Measurements from ENCODE around the gene ARHGAP5.
A peak's percentile ranks its signal among the peaks of the same experiment; 100 is the strongest.

Gene ARHGAP5

DNA sequence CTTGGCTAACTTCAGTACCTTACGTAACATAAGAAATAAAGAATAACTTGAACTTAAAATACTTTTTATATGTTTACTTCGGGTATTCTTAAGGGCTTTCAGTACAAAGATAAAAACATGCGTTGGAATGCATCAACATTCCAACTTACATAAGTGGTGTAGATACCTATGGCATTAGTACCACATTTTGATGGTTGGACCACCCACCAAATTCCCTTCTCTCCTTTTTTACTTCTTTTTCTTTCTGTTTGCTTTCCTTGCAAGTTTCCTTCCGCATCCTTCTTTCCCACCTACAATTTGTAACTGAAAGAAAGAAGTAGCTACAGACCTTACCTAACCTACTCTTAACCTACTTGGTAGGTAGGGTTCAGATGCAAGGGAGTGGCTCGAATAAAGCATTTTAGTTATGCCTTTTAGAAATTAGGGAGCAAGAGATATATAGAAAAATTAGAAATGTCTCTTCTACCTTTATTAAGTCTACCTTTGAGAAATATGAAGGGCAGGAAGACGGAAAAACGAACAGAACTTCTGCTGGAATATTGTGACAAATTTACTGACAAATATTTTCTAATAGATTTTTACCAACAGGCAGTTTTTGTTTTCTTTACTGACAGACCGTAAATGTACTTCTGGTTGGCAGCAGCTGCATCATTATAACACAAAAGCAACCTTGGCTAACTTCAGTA is 2.1 kb upstream of the ARHGAP5 start:
- no peak for DNase-seq (ENCODE audit: low read depth in 2 of 2, low spot score in 1 of 2)

DNA sequence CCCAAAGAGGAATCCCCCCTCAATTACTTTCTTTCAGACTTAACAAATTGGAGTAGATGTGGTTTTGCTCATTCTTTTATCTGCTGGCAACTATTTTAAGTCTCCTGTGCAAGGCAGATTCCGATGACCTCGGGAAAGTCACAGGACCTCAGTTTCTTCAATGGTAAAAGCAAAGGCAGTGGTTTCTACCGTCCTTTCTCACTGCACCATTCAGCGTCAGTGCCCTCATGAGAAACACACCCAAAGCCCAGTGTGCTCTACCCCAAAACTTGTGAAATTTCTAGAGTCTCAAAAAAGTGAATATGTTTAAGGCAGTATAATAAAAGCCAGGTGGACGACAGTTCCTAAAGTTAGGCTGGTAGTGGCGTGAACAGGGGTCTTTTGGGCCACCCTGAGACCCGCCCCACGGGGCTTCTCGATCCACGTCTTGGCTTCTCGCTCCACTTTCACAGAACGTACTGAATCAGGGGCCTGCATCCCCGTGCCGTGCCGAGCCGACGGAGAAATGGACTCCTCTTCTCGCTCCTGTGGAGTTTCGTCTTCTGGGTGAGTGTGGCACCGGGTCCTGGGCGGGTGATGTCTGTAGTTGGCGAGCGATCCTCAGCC is 1.3 kb upstream of the ARHGAP5 start:
- DNase-seq (ENCODE audit: low read depth in 2 of 2, low spot score in 1 of 2): no peak

GRCh38 chr14:32076278-32077080 is 625 bp upstream of the ARHGAP5 start:
- DNase-seq (ENCODE audit: low read depth in 2 of 2, low spot score in 1 of 2): peak; percentile 44 to 53

DNA sequence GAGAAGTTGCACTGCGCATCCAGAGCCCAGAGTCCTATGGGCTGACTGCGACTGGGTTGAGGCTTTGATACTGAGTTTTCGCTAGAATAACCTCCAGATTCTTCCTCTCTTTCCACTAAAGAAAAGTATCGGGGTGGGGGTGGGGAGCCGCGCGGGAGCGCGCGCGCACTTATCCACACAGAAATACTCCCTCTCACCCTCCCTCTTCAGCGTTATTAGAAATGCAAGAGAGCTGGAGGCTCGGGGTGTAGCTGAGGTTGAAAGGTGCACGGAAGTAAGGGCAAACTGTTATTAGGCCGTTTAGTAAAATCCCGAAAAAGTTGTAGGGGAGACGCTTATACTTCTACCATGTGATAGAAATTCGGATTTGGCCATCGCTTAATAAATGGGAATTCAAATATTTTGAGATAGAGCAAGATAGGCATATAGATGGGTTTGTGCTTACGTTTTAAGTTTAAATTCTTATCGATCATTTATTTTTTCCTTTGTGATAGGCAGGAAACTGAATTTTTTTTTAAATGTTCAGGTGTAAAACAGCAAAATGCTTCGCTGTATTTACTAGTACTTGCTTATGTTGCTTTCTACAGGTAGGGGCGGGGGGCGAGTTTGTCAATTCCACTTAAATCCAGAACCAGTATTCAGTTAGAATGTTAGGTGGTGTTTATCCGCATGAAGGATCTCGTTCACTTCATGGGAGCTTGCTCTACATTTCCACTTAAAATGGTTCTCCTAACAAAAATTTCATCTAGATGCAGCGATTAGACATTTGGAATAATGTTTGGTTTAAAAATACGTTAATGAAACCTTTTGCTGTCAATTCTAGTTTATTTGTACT is 1.1 kb downstream of the ARHGAP5 start:
- DNase-seq (ENCODE audit: low read depth in 2 of 2, low spot score in 1 of 2): no peak

DNA sequence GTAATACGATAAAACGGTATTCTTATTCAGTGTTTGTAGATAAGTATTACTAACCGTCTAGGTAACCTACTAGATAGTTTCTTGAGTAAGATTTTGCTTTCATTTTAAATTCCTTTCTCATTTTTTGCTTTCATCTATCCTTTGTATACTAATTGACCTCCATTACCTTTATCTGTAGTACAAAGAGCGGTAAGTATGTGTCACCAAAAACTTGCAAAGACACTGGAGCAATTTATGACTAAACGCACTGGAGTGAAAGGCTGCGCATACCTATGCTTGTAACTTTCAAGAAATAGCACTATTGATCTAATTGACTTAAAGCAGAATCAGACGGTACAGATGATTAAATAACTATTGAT is 1.7 kb downstream of the ARHGAP5 start:
- DNase-seq (ENCODE audit: low read depth in 2 of 2, low spot score in 1 of 2): no peak

DNA sequence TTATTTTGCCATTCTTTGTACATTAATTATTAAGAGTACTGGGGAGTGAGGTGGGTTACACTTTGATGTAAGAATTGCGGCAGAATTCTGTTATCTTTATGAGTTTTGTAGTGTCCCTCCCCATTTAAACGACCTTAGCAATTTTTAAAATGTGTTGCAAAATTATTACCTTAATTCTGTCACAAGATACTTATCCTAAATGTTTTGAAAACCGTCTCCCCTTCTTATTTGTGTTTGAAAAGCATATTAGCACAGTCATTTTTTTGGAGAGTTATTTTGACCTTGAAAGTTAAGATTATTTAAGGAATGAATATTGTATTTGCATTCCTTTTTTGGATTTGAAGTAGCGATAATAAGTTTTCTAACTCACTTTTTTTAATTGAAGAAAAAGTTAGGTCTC is 2.2 kb downstream of the ARHGAP5 start:
- no peak for DNase-seq (ENCODE audit: low read depth in 2 of 2, low spot score in 1 of 2)

DNA sequence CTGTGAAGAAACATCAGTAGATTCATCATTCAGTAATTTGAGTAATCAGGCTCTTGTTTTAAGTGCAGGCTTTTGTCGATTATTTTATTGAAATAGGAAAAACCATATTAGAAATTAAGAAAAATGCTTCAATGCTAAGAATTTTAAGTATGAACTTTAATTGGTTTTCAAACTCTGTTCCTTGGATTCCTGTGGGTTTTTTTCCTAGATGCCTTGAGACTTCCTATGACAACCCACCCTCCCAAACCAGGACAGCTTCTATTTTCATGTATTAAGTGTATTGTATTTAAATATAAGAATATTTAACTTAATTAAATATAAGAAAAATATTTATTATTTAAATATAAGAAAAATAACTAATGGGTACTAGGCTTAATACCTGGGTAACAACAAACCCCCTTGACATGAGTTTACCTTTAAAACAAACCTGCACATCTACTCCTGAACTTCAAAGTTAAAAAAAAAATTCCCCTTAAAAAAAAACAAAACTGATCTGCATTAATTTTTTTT is 3.0 kb downstream of the ARHGAP5 start:
- DNase-seq (ENCODE audit: low read depth in 2 of 2, low spot score in 1 of 2): no peak

DNA sequence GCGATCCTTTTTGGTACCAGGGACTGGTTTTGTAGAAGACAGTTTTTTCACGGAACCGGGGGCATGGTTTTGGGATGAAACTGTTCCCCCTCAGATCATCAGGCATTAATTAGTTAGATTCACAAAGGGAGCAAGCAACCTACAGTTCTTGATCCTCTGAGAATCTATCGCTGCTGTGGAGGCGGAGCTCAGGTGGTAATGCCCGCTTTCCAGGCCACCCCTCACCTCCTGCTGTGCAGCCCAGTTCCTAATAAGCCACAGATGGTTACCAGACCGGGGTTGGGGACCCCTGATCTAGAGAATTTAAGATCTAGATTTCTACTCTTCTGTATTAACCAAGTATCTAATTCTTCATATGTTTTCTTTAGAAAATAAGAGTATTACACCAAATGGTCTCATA is 4.8 kb downstream of the ARHGAP5 start:
- no peak for DNase-seq (ENCODE audit: low read depth in 2 of 2, low spot score in 1 of 2)

DNA sequence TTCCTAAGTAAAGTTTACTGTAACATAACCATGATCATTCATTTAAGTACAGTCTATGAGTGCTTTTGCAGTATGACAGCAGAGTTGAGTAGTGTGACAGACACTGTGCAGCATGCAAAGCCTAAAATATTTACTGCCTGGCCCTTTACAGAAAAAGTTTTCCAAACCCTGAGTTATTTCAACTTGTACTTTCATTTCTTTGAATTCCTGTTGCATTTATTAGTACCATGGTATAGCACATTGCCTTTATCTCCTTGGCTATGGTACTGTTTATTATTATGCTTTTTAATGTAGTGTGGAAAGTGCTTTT is 6.2 kb downstream of the ARHGAP5 start:
- no peak for DNase-seq (ENCODE audit: low read depth in 2 of 2, low spot score in 1 of 2)

- no peak for DNase-seq (ENCODE audit: low read depth in 2 of 2, low spot score in 1 of 2)
Observed at GRCh38 chr14:32083789-32084188, 6.7 kb downstream of the ARHGAP5 start.

DNA sequence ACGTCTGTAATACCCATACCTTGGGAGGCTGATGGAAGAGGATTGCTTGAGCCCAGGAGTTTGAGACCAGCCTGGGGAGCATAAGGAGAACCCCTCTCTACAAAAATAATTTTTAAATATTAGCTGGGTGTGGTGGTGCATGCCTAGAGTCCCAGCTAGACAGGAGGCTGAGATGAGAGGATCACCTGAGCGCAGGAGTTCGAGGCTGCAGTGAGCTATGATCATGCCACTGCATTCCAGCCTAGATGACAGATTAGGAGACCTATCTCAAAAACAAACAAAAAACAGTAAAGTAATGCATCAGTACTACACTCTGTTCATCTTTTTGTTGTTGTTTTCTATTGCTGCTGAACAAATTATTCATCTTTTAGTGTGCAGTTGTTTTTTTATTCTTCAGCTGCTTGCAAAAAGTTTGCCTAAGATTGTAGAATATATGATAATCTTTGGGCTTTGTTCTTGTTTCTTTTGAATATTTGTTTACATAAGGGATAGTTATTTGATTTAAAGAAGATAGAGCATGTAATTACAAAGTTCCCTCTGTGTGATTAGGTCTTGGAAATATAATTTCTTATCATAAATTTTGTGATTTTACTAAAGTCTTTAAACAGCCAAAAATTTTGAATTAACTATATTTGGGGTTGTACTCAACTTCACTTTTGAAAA is 8.2 kb downstream of the ARHGAP5 start:
- DNase-seq (ENCODE audit: low read depth in 2 of 2, low spot score in 1 of 2): no peak

DNA sequence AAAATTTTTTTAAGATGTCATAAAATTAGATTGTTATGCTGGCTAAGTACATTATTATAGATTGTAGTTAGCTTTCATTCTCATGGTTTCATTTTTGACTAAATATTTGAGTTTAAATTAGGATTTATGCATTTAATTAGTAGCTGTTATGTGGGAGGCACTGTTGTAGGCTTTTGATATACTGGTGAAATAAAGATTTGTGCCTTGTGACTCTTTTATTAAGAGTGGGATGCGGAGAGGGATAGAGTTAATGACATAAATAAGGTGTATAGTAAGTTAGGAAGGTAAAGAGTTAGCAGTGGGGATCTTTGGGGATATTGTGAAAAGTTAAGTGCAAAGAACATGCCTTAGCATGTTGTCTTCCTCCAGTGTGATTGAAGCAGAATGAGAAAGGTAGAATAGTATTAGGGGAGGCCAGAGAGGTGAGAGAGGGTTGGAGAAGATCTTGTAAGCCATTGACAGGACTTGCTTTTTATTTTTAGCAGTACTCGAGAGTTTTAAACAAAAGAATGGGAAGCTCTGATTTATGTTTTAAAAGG is 8.8 kb downstream of the ARHGAP5 start:
- no peak for DNase-seq (ENCODE audit: low read depth in 2 of 2, low spot score in 1 of 2)

GRCh38 chr14:32087173-32087861 is 10.2 kb downstream of the ARHGAP5 start:
- no peak for DNase-seq (ENCODE audit: low read depth in 2 of 2, low spot score in 1 of 2)

DNA sequence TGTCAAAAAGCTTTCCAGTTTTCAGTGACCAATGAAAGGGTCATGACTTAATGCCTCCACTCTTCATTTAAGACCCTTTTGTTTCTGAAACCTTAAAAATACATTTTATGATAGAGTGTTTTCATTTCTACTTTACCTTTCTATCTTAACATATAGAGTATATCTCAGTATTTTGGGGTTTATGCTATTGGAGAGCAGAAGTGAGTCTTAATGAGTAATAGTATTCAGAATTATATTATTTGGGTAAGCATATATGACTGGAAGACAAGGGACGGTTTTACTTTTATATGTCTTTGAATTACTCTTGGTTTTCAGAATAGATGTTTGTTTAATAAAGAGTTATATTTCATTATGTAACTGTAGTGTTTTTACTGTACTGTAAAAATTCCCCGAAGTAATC is 10.8 kb downstream of the ARHGAP5 start:
- DNase-seq (ENCODE audit: low read depth in 2 of 2, low spot score in 1 of 2): no peak

DNA sequence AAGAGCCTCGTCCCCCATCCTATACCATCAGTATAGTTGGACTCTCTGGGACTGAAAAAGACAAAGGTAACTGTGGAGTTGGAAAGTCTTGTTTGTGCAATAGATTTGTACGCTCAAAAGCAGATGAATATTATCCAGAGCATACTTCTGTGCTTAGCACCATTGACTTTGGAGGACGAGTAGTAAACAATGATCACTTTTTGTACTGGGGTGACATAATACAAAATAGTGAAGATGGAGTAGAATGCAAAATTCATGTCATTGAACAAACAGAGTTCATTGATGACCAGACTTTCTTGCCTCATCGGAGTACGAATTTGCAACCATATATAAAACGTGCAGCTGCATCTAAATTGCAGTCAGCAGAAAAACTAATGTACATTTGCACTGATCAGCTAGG is 13.6 kb downstream of the ARHGAP5 start:
- no peak for DNase-seq (ENCODE audit: low read depth in 2 of 2, low spot score in 1 of 2)

DNA sequence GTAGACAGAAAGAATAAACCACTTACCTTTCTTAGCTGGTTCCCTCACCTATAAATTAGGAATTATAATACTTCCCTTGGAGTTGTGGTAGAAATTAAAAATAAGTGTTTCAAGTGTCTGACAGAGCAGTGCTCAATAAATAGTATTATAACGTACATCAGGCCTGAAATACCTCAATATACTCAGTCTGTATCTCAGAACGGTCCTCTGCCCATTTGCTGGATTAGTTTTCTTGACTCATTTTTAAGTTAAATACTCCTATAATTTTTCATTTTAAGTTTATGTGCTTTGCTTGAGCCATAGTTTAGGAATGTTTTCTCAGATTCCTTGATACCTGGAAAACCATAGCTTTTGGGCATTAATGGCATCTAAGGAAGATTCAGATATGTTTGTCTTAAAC is 22.4 kb downstream of the ARHGAP5 start:
- DNase-seq (ENCODE audit: low read depth in 2 of 2, low spot score in 1 of 2): no peak

DNA sequence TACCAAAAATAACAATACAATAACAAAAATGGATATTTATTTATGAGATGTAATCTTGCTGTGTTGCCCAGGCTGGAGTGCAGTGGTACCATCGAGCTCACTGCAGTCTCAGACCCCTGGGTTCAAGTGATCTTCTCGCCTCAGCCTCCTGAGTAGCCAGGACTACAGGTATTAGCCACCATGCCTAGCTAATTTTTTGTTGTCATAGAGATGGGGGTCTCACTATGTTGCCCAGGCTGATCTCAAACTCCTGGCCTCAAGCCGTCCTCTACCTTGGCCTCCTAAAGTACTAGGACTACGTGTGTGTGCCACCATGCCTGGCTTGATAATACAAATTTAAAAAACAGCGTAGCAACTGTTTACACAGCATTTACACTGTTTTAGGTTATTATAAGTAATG is 23.1 kb downstream of the ARHGAP5 start:
- no peak for DNase-seq (ENCODE audit: low read depth in 2 of 2, low spot score in 1 of 2)

DNA sequence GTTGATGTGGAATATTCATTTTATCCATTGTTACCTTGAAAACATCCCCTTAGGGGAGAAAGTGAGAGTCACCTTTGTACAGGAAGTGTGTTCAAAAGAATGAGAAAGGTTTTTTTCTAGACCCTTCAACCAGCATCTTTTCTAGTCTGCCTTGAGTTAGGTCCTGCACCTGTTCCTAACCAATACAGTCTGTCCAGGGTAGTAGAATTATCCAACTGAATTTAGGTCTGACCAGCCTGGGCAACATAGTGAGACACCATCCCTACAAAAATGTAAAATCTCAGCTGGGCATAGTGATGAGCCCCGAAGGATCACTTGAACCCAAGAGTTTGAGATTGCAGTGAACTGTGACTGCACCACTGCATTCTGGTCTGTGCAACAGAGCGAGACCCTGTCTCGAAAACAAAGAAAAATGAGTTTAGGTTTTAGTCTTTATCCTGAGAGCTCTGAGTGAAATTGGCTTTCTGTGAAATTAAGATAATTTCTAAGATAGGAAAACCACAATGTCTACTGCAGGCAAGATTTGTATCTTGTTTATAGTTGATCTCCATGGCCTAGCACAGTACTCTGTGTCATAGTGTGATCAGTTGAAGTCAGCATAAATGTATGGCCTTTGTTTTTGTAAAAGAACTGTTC is 25.2 kb downstream of the ARHGAP5 start:
- no peak for DNase-seq (ENCODE audit: low read depth in 2 of 2, low spot score in 1 of 2)

GRCh38 chr14:32102968-32103367 is 25.9 kb downstream of the ARHGAP5 start:
- DNase-seq (ENCODE audit: low read depth in 2 of 2, low spot score in 1 of 2): no peak

GRCh38 chr14:32104308-32104707 is 27.2 kb downstream of the ARHGAP5 start:
- DNase-seq (ENCODE audit: low read depth in 2 of 2, low spot score in 1 of 2): no peak

Data from stimulated activated CD8-positive, alpha-beta memory T cell treated with anti-CD3 and anti-CD28 coated beads, Interleukin-4, amount 100 ng/mL, for 4 hours (primary cell).